HepG2 (cell line): Measurements from ENCODE around the gene RPL35A. TPM values are rescaled to one million over a fixed set of nuclear protein-coding genes. Genes with fewer than 3 reads are reported as not detected.

Experiments used
- ARID4A ChIP-seq: sonication (generic); formaldehyde crosslinking; IDR thresholded peaks from 2 replicates; pipeline ENCODE4 v1.5.0; 2020; ENCODE audit warnings: mild to moderate bottlenecking, missing genetic modification reagents, borderline replicate concordance
- CAMTA2 ChIP-seq: sonication (generic); formaldehyde crosslinking; IDR thresholded peaks from 2 replicates; pipeline ENCODE4 v1.4.0; 2020; ENCODE audit warnings: mild to moderate bottlenecking, missing genetic modification reagents, borderline replicate concordance
- ESRRA ChIP-seq: sonication (generic); formaldehyde crosslinking; IDR thresholded peaks from 2 replicates; pipeline ENCODE4 v1.5.1; 2020; ENCODE audit warnings: mild to moderate bottlenecking, low read depth, missing genetic modification reagents
- GABPB1 ChIP-seq: IDR thresholded peaks from 2 replicates; pipeline ENCODE4 v1.6.1; 2016; ENCODE audit warnings: mild to moderate bottlenecking, missing genetic modification reagents, moderate library complexity, missing compliant biosample characterization
- GLMP ChIP-seq: sonication (generic); formaldehyde crosslinking; IDR thresholded peaks from 2 replicates; pipeline ENCODE4 v1.9.0; 2021; ENCODE audit warnings: missing genetic modification reagents, mild to moderate bottlenecking, borderline replicate concordance
- GMEB2 ChIP-seq: IDR thresholded peaks from 2 replicates; pipeline ENCODE4 v1.6.1; 2016; ENCODE audit warnings: missing biosample characterization, missing genetic modification reagents, low read depth
- HNRNPH1 ChIP-seq: fragments of 200-400 bp; formaldehyde crosslinking; optimal IDR thresholded peaks from 2 replicates; pipeline ENCODE3; 2017; ENCODE audit warnings: mild to moderate bottlenecking, low read depth, low read length
- JUN ChIP-seq: sonication (generic); formaldehyde crosslinking; IDR thresholded peaks from 2 replicates; pipeline ENCODE4 v1.4.0; 2020; ENCODE audit warnings: mild to moderate bottlenecking, missing genetic modification reagents
- MIER2 ChIP-seq: IDR thresholded peaks from 2 replicates; pipeline ENCODE4 v1.6.1; 2016; ENCODE audit warnings: missing biosample characterization, missing genetic modification reagents
- MXD4 ChIP-seq: IDR thresholded peaks from 2 replicates; pipeline ENCODE4 v1.6.1; 2016; ENCODE audit warnings: mild to moderate bottlenecking, missing biosample characterization, missing genetic modification reagents
- NCOA2 ChIP-seq: sonication (generic); formaldehyde crosslinking; IDR thresholded peaks from 2 replicates; pipeline ENCODE4 v1.8.0; 2022; ENCODE audit warnings: inconsistent platforms
- RBM22 ChIP-seq: fragments of 200-400 bp; formaldehyde crosslinking; optimal IDR thresholded peaks from 2 replicates; pipeline ENCODE3; 2017; ENCODE audit warnings: mild to moderate bottlenecking, low read length, moderate library complexity
- SATB2 ChIP-seq: sonication (generic); formaldehyde crosslinking; IDR thresholded peaks from 2 replicates; pipeline ENCODE4 v1.5.0; 2020; ENCODE audit warnings: missing genetic modification reagents
- U2AF2 ChIP-seq: fragments of 200-400 bp; formaldehyde crosslinking; IDR thresholded peaks from 2 replicates; pipeline ENCODE4 v1.6.1; 2017; ENCODE audit warnings: low read depth, mild to moderate bottlenecking, low read length
- ZFP36L2 ChIP-seq: sonication (generic); formaldehyde crosslinking; IDR thresholded peaks from 2 replicates; pipeline ENCODE4 v1.4.0; 2020; ENCODE audit warnings: missing genetic modification reagents
- ZNF235 ChIP-seq: sonication (generic); formaldehyde crosslinking; IDR thresholded peaks from 2 replicates; pipeline ENCODE4 v1.8.1; 2023; ENCODE audit warnings: mild to moderate bottlenecking, missing genetic modification reagents, borderline replicate concordance
- ZNF362 ChIP-seq: sonication (generic); formaldehyde crosslinking; IDR thresholded peaks from 2 replicates; pipeline ENCODE4 v1.4.0; 2020; ENCODE audit warnings: missing genetic modification reagents, mild to moderate bottlenecking, borderline replicate concordance
- ZNF580 ChIP-seq: IDR thresholded peaks from 2 replicates; pipeline ENCODE4 v1.6.1; 2016; ENCODE audit warnings: low read depth, borderline replicate concordance
- ZNF672 ChIP-seq: sonication (generic); formaldehyde crosslinking; IDR thresholded peaks from 2 replicates; pipeline ENCODE4 v1.8.1; 2022; ENCODE audit warnings: missing genetic modification reagents
- ZNF747 ChIP-seq: sonication (generic); formaldehyde crosslinking; IDR thresholded peaks from 2 replicates; pipeline ENCODE4 v1.8.1; 2023; ENCODE audit warnings: missing genetic modification reagents, mild to moderate bottlenecking, borderline replicate concordance
- ZSCAN21 ChIP-seq: sonication (generic); formaldehyde crosslinking; IDR thresholded peaks from 2 replicates; pipeline ENCODE4 v1.8.0; 2022; ENCODE audit warnings: mild to moderate bottlenecking, missing genetic modification reagents, moderate library complexity, borderline replicate concordance
- polyA plus RNA-seq, 8 experiments: library from polyadenylated mRNA; depleted of rRNA in 3 of 8; stranded (reverse) in 7 of 8; unstranded in 1 of 8; fragments of >200 nt; fragmentation: Illumina TruSeq in 4 of 8; extraction: Trizol in 4 of 8; gene quantifications; 2 replicates each; pipeline versions ENCODE4 v1.2.1 to v1.2.3, GENCODE V29; 2011 to 2016; ENCODE audit warnings: low read depth in 4 of 8, missing spikeins in 1 of 8, mixed read lengths in 1 of 8; ENCODE audit not compliant: insufficient read depth in 1 of 8
- total RNA-seq, 5 experiments: library from RNA; depleted of rRNA; stranded (reverse); fragments of >200 nt; fragmentation: Illumina TruSeq; extraction: Trizol; gene quantifications; 2 replicates each; pipeline ENCODE4 v1.2.3, GENCODE V29; 2016; ENCODE audit warnings: low read depth in 1 of 5

RPL35A gene
- total and polyA plus RNA-seq, 2 of the 13 experiments (the other 11 are each of a cell fraction or from before 2014, with no cell fraction given), result 1,001 to 1,582 TPM

GRCh38 chr3:197959891-197960693, 10.1 kb downstream of the RPL35A start, which contains the start of gene LMLN (continued):
- TF ChIP-seq U2AF2, result no peak
- no peak for TF ChIP-seq MIER2
- TF ChIP-seq ZNF672 (CRISPR knock-in tag), result no peak
- TF ChIP-seq ZNF747 (CRISPR knock-in tag), result no peak
- no peak for TF ChIP-seq GLMP
- no peak for TF ChIP-seq ZNF362 (CRISPR knock-in tag)
- peak; percentile 28; the same call in 1 of the 2 replicates for TF ChIP-seq ESRRA
- no peak for TF ChIP-seq SATB2
- no peak; the same call in 1 of the 2 replicates for TF ChIP-seq ZNF580 (CRISPR knock-in tag)
- TF ChIP-seq ARID4A (CRISPR knock-in tag), result peak; percentile 92
- peak; percentile 87 for TF ChIP-seq GMEB2
- TF ChIP-seq NCOA2 (CRISPR knock-in tag), result 0 out of 2 replicates have a peak, but pooled peaks have one; percentile 34
- TF ChIP-seq ZFP36L2, result no peak
- no peak for TF ChIP-seq RBM22
- TF ChIP-seq JUN (CRISPR knock-in tag), result no peak
- TF ChIP-seq ZSCAN21 (CRISPR knock-in tag), result peak; percentile 19; the same call in 1 of the 2 replicates
- peak; percentile 59 for TF ChIP-seq MXD4
- no peak for TF ChIP-seq HNRNPH1
- no peak for TF ChIP-seq CAMTA2 (CRISPR knock-in tag)
- TF ChIP-seq GABPB1 (CRISPR knock-in tag), result peak; percentile 79
- TF ChIP-seq ZNF235 (CRISPR knock-in tag), result peak; percentile 73; the same call in 1 of the 2 replicates
